Stimulated activated CD4-positive, alpha-beta T cell treated with anti-CD3 and anti-CD28 coated beads, Interleukin-15, amount 100 ng/mL, for 24 hours (primary cell): Measurements from ENCODE around the gene FBXL14.
A peak's percentile ranks its signal among the peaks of the same experiment; 100 is the strongest.

ENCODE experiments used
- DNase-seq: peaks from one replicate; pipeline ENCODE4 v3.0.0-alpha.2; 2020

The FBXL14 gene

DNA sequence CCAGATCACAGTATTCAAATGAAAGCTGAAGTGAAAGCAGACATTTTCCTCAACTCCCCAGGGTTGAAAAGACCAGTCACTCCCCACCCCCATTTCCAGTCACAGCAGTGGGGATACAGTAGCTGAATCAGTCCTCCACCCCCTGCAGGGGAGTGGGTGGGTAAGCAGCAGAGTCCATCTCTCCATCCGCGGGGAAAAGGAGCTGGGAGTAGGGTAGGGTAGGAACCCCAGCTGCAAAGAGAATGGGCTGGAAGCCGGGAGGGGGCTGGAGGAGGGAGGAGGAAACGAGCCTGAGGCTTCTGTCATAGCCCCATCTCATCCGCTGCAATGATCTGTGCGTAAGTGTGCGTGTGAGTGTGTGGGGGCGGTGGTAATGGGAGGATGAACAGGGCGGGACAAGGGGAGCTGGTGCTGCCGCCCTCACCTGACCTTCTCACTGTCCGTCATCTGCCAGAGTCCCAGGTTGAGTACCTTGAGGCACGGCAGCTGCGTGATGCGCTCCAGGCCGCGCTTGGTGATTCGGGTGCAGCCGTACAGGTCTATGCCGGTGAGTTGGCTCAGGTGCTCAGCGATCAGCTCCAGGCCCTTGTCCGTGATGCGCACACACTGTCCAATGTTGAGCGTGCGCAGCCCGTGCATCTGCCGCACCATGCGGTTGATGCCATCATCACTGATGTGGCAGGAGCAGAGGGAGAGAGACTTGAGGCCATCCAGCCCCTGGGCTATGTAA, 1.8 kb downstream of the FBXL14 start:
- DNase-seq = peak; percentile 81

DNA sequence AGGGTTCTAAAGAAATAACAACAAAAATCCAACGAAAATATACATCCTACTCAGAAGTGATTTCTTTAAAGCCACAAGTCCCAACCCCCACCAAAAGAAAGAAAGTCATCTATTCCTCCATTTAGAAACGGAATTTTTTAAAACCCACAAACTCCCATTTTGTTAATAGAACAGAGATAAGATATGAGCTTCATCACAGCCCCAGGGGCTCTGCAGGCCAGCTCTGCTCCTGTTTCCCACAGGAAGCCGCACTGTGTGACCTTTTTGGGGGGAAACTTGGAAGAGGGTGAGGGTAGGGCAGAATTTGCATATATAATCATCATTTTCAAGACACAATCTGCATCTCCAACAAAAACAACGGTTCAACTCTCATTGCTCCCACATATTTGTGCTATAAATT, 2.8 kb downstream of the FBXL14 start:
- no peak for DNase-seq

DNA sequence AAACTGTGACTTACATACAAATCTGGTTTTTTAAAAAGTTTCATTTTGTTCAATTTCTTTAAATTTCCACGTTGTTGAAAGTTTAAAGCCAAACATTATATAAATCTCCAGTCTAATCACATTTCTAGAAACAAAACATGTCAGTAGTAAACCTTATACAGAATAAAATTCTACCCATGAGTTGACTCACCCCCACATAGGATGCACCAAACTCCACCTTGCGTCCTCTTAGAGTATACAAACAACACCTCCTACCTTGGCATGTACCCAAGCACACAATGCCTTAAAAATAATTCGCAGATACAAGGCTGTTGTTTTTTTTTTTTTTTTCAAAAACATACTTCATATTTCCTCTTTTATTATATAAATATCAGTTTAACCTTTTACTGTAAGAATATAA, 3.3 kb downstream of the FBXL14 start:
- peak; percentile 39 for DNase-seq

DNA sequence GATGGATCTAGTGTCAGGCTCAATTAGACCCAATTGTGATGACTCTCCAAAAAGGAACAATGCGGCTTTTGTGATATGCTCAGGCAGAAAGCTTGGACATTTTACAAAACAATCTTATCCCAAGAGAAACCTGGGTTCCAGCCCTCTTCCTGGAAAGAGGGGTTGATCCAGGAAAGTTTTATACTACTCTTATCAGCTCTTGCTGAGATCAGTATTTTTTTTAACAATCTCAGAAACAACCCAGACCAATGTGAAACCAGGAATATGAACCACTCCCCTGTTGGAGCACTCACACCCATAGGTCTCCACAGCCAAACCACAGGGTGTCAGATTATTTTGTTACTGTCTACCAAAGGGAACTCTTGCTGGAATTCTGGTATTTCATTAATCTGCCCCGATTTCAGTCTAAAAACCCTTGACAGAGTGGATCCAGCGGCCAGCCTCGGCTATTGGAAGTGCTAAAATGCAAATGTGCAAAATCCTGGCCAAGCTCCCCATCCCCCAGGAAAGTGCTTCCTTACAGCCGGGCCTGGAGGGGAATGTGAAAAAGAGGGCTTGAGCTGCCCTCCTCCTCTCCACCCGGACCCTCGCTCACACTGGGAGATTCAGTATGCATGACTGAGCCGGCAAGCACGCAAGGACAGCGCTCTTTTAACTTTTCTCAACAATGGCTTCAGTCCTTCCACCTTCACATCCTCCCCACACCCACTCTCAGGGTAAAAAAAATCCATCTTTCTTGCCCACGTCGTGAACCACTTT, 4.0 kb downstream of the FBXL14 start:
- no peak for DNase-seq

DNA sequence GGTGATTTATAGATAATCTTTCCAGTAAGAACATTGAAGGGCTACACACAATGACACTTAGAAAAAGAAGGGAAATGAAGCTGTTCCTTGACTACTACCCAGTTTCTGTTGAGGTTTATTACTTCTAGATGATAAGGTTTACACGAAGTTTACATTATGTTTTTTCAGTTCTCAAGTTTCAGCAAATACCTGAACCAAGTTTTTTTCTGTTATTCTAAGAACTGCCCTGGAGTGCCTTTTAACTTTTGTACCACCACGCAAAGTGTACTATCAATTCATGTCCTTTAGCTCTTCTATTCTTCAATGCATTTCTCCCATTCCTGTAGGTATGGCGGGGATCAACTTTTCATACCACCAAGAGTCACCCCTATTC, 5.8 kb downstream of the FBXL14 start:
- no peak for DNase-seq

DNA sequence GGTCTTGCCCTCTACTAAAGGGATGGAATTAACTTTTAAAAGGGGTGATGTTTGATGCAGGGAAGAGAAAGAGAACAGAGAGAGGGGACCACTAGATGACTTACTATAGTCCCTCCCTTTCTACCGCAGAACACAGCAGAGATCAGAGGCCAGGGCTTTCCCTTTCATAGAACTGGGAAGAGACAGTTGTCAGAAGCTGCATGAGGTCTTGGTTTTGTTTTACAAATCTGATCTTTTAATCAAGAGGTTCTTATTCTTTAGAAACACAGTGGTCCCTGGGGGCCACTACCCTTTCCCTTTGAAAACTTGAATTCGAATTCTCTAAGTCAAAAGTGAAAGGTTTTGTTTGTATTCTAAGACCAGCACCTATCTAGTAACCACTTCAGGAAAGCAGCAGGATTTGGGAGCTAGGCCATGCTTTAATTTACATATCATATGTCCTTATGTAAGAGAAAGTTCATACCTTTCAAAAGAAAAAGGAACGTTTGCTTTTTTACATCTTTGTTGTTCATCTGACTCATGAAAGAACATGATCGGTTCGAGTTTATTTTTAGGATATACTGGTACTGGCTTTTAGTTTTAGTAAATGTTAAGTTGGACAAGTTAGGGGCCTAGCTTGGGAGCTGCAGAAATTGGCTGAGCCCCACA, 6.3 kb downstream of the FBXL14 start:
- DNase-seq = no peak

DNA sequence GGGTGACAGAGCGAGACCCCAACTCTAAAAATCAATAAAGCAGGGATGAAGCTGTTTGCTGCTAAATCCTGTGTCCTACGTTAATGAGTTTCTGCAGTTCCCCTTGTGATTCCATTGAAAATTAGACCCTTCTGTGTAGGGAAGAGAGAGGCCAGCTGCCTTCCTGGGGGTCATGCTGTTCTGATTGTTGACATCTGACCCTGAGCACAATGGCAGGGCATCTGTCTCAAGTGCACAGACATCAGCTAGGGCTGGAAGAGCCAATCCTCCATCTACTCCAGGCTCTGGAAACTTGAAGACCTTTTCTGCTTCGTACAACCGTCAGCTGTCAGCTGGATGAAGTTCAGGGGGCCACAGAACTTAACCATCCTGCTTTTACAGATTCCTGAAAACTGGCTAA, 10.1 kb downstream of the FBXL14 start:
- no peak for DNase-seq

DNA sequence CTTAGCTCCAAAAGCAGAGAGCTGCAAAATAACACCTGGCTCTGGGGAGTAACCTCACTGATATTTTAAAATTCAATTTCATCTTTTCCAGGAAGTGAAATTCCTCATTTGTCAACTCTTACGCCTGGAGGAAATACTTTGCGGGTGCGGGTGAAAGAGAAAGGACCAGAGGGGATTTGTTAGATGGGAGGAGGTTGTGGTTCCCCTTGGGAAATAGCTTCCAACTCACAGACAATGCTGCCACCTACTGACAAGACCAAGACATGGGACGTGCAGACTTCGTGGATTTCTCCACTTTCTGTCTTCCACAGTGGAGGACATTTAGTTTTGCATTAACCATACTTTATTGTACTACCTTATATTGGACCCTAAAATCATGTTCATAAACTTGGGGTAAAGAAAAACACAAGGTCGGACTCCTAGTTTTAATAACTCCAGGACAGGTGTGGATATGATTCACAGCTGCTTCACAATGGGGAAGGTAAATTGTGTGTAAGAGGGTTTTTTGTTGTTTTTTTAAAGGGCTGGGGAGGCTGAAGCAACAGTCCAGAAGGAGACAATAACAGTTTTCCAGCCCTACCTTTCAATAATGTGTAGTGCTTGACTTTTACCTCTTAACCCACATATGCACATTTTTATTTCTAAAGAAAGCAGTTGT, 10.8 kb downstream of the FBXL14 start:
- peak; percentile 77 for DNase-seq

DNA sequence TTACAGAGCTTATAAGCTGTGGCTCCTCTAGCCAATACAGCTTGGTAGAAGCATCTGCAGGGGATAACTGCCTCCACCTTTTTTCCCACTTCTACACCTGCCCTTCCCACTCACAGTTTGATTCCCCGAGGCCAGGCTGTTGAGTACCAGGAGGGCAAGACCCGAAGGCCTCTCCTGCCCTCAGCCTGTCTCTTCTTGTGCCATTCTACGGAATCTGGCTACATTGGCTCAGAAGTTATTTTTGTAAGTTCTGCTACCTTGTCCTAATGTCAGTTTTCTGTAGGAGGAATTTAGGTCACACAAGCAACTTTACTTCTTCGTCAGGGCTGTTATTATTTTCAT, 11.7 kb downstream of the FBXL14 start:
- no peak for DNase-seq

DNA sequence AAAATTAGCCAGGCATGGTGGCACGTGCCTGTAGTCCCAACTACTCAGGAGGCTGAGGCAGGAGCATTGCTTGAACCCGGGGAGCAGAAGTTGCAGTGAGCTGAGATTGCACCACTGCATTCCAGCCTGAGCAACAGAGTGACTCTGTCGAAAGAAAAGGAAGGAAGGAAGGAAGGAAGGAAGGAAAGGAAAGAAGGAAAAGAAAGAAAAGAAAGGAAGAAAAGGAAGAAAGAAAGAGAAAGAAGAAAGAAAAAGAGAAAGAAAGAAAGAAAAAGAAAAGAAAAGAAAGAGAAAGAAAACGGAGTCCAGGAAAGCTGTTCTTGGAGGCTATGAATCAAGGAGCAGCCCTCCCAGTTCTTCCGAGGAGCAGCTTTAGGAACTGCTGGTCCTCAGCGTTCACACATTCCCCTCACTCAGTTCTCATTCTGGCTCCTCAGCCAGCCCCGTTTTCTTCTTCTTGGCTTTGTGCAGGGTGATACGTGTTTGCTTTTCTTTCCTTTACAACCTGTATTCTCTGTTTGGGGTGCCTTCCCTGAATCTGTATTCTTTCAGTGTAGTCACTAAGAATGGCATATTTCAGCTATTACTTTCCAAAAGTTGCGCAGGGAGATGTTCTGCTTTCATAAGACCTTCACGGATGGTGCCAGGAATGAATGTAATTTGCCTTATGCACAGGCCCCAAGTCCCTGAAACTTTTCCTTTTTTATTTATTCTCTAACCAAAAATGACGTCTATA, 12.2 kb downstream of the FBXL14 start:
- no peak for DNase-seq

DNA sequence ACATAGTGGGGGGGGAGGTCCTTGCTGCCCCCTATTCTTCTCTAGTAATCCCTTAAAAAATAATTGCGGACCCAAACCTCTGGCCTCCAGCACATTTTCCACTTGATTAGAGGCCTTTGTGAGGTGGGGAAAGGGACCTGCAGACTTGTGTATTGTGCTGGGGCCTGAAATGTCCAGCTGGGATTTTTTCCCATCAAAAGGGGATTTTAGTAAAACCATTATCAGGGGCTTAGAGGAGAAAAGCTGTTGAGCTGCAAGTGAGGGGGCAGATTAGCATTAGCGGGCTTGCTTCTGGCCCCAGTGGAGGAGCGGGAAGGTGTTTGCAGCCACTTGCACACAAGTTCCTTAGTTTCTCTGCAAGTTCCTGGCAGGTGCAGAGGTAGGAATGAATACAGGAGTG, 13.9 kb downstream of the FBXL14 start:
- no peak for DNase-seq

DNA sequence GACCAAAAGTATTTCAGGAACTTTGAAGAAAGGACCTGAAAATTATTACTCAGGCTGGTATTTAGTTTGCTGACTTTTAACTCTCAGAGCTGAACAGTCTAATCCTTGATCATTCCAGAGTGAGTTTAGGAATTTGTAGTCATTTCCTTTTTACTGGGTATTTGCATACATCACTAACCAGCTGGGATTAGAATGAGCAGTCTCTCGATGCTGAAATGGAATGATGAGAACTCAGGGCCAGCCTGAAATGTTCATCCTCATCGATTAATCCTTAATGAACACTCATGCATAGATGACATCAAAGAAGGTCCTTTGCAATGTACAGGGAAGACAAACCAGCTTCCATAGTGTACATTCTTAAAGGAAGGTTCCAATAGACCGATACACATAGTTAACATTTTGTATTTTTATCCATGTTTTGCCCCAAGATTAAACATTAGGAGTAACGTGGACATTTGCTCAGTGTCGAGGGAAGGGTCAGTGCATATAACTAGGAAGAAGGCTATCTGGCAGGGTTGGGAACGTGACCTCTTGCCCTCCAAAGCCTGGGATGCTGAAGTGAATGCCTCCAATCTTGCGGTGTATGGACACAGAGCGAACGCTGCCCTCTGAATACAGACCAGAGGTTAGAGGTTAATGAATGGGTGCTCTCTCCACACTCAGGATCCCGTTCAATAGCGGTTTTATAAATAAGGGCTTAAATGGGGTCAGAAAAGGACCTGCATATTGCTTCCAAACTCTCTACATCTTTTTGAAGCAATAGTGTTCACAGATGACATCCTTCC, 14.5 kb downstream of the FBXL14 start:
- no peak for DNase-seq

DNA sequence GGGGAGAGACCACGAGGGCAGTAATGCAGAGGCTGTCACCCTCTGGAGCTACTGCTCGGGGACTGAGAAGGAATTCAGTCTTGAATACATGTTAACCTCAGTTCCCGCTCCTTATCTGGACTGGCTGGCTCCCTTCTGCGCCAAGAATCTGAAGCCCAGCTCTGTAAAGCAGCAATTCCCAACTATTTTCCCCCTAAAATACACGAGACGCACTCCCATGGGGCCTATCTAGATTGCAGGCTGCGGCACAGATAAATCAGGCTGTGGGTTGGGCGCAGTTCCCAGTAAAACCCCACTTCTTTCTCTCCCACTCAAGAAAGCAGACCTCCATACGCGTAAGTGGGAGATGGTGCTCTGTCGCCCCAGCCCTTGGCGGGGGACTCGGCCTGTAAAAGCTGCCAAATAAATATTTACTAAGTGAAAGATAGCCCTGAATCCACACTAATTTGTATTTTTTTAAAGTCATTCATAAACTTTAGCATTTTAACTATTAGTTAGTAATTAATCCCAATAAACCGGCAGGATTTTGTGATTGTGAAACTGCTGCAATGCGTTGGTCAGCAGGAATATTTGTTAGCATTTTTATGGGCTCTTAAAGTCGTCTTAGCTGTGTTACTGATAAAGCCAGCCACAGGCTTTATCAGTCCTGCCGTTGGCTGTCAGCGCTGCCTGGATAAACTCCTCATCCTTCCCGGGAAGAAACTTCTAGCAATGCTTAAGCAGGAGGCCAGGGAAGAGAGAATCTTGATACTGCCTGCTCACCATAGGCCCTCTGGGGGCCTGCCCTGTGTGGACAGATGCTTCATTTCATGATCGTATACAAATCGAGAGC, 17.8 kb downstream of the FBXL14 start:
- DNase-seq = no peak

DNA sequence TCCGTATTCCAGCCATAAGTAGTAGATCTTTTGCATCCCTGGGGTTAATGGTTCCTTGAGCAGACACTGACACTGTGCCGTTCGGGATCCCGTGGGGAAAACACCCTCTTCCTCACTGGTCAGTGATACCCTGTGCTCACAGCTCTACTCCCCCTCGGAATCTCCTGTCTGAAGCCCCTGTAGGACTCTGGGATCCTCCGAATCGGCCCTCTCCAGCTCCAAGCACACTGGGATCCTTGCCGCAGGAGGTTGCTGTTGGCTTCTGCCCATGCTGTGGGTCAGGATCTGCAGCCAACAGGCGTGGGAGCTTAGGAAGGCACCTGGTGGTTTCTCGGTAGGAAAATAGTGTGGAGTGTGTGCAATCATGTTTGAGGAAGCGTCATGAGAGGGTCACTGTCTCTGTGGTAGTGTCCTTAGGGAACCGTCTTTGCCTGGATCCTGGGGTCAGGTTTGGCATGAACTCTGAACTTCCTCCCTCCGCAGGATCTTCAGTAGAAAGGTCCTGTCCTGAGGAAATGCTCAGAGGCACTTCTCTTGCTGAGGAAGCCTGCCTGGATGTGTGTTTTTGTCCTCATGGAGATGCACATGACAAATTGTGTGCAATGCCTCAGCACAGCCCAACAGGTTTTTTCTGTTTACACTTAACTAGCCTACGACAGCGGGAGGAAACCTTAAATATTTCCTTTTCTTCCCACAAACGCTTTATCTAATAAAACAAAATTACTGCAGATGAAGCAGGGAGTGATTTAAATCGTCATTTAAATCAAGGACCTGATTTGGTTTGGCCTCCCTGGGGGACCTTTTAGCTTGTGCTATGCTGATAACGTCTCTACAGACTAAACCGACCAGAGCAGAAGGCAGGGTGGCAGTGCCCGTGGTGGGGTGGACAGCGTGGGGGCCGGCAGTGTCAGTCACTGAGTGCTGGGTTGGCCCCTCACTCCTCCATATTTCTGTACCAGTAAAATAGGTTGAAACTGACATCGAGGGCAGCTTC, 18.7 kb downstream of the FBXL14 start:
- DNase-seq = no peak

DNA sequence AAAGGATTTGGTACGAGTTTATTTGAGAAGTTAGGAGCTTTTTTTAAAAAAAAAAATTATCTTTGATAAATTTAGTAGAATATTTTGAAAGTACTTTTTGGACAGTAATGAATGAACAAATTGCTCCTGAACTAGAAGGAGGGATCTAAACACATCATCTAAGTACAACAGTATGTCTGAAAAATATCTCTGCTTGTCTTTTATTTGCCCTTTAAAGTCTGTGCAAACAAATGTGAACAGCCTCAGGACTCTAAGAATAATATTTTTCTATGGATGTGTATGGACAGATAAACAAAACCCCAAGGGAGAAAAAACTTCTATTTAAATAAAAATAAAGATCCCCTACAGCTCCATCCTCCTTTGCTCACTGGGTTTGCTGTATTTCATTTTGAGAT, 19.5 kb downstream of the FBXL14 start:
- DNase-seq = no peak

DNA sequence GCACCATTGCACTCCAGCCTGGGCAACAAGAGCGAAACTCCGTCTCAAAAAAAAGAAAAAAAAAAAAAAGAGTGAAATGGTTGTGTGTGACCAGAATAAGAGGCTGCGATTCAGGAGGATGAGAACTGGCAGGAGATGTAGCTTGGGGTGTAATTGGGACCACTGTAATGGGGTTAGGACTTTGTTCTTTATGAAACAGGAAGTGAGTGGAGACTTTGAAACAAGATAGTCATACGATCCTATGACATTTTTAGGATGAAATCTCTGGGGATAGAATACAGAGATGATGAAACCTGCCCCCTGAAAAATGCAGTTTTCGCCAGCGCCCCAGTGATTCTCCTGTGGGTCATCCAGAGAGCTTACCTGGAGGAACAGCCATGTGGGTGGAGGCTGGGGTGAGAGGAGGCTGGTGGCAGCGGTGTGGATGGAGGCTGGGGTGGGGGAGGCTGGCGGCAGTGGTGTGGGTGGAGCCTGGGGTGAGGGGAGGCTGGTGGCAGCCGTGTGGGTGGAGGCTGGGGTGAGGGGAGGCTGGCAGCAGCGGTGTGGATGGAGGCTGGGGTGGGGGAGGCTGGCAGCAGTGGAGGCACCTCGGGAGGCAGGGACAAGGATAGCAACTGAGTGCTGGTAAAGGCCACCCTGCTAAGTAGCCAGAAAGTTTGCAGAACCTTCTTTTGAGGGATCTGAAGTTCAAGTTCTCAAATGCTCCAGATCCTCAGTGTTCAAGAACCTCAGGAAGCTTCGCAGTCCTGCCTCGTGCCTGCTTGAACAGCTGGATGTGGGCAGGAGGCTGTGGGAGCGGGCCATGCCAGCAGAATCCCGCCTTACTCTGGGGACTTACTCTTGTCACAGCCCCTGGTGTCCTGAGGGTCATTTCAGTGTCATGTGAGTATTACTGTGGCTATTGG, 20.2 kb downstream of the FBXL14 start:
- no peak for DNase-seq

DNA sequence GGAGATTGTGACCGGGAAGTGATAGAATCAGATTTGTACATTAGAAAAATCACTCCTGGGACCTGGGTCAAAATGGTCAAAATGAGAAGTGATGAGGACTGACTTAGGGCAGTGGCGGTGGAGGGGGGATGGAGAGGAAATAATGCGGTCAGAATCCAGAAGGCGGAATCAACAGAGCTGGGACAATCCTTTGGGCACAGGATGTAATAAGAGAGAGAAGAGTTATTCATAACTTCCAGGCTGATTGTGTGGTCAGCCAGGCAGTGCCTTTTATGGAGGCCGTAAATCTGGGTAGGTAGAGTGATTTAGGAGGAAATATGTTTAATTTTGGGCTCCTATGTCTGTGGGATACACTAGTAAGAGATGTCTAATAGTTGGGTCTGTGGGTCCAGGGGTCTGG, 21.6 kb downstream of the FBXL14 start:
- no peak for DNase-seq

DNA sequence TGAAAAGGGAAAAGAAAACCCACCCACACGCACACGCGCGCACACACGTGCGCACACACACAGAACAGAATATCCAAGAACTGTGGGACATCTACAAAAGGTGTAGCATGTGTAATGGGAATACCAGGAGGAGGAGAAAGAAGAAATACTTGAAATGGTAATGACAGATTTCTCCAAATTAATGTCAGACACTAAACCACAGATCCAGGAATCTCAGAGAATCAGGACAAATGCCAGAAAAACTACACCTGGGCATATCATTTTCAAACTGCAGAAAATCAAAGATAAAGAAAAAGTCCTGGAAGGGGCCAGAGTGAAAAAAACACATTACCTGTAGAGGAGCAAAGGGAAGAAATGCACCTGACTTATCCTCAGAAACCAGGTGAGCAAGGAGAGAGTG, 26.5 kb downstream of the FBXL14 start:
- no peak for DNase-seq
